SK-N-SH treated with all-trans-retinoic acid at 6 μM for 48 hours (cell line): Measurements from ENCODE around the gene KDM5A.
"Not testable (repeated sequence)": the region's sequence is repeated elsewhere in the genome, so short reads cannot be mapped to it uniquely, and the experiment has no call there.

ENCODE experiments used
- ATAC-seq: fragments of 200-7000 bp; cut with Tn5 transposase; 3 replicates; pipeline ENCODE4 v1.9.1; 2020; ENCODE audit warnings: mild to moderate bottlenecking, moderate library complexity
- CREB5 ChIP-seq: fragments of 250-450 bp; sonication (Bioruptor Pico); IDR thresholded peaks from 2 replicates; pipeline ENCODE4 v1.5.1; 2020; ENCODE audit warnings: low read depth, mild to moderate bottlenecking, moderate library complexity
- CSDC2 ChIP-seq: fragments of 250-450 bp; sonication (Bioruptor Pico); IDR thresholded peaks from 2 replicates; pipeline ENCODE4 v1.5.0; 2020; ENCODE audit warnings: mild to moderate bottlenecking, moderate library complexity
- CSRNP3 ChIP-seq: fragments of 250-450 bp; sonication (Bioruptor Pico); IDR thresholded peaks from 2 replicates; pipeline ENCODE4 v1.5.1; 2021; ENCODE audit warnings: mild to moderate bottlenecking, moderate library complexity
- ESRRG ChIP-seq: fragments of 250-450 bp; sonication (Bioruptor Pico); IDR thresholded peaks from 2 replicates; pipeline ENCODE4 v1.6.1; 2021; ENCODE audit warnings: mild to moderate bottlenecking
- GLIS3 ChIP-seq: fragments of 250-450 bp; sonication (Bioruptor Pico); IDR thresholded peaks from 2 replicates; pipeline ENCODE4 v1.5.0; 2020; ENCODE audit warnings: mild to moderate bottlenecking, moderate library complexity
- OSR1 ChIP-seq: fragments of 250-450 bp; sonication (Bioruptor Pico); IDR thresholded peaks from 2 replicates; pipeline ENCODE4 v1.8.0; 2022; ENCODE audit warnings: moderate library complexity, mild to moderate bottlenecking, inconsistent platforms
- POU6F1 ChIP-seq: fragments of 250-450 bp; sonication (Bioruptor Pico); IDR thresholded peaks from 2 replicates; pipeline ENCODE4 v1.8.0; 2021; ENCODE audit warnings: low read depth, mild to moderate bottlenecking, moderate library complexity, borderline replicate concordance
- PPARA ChIP-seq: fragments of 250-450 bp; sonication (Bioruptor Pico); IDR thresholded peaks from 2 replicates; pipeline ENCODE4 v1.5.0; 2020; ENCODE audit warnings: mild to moderate bottlenecking, borderline replicate concordance
- TCF4 ChIP-seq: fragments of 250-450 bp; sonication (Bioruptor Pico); IDR thresholded peaks from 2 replicates; pipeline ENCODE4 v1.8.0; 2021; ENCODE audit warnings: mild to moderate bottlenecking, moderate library complexity, borderline replicate concordance
- TOX ChIP-seq: fragments of 250-450 bp; sonication (Bioruptor Pico); IDR thresholded peaks from 2 replicates; pipeline ENCODE4 v1.8.0; 2021; ENCODE audit warnings: mild to moderate bottlenecking, moderate library complexity, borderline replicate concordance
- TSHZ2 ChIP-seq: fragments of 250-450 bp; sonication (Bioruptor Pico); IDR thresholded peaks from 2 replicates; pipeline ENCODE4 v1.5.0; 2020; ENCODE audit warnings: mild to moderate bottlenecking, moderate library complexity
- ZC3H10 ChIP-seq: fragments of 250-450 bp; sonication (Bioruptor Pico); IDR thresholded peaks from 2 replicates; pipeline ENCODE4 v1.5.1; 2021; ENCODE audit warnings: mild to moderate bottlenecking, moderate library complexity
- ZFP3 ChIP-seq: fragments of 250-450 bp; sonication (Bioruptor Pico); IDR thresholded peaks from 2 replicates; pipeline ENCODE4 v1.5.0; 2020; ENCODE audit warnings: mild to moderate bottlenecking, moderate library complexity
- ZFP30 ChIP-seq: fragments of 450-650 bp; formaldehyde crosslinking; IDR thresholded peaks from 2 replicates; pipeline ENCODE4 v1.5.0; 2022; ENCODE audit warnings: mild to moderate bottlenecking, moderate library complexity
- ZNF565 ChIP-seq: fragments of 450-650 bp; formaldehyde crosslinking; conservative IDR thresholded peaks from 2 replicates; pipeline ENCODE4 v1.5.0; 2020; ENCODE audit warnings: low read depth, mild to moderate bottlenecking, moderate library complexity
- ZNF70 ChIP-seq: fragments of 450-650 bp; formaldehyde crosslinking; IDR thresholded peaks from 2 replicates; pipeline ENCODE4 v1.5.0; 2020; ENCODE audit warnings: mild to moderate bottlenecking, moderate library complexity
- ZNF8 ChIP-seq: fragments of 450-650 bp; formaldehyde crosslinking; IDR thresholded peaks from 2 replicates; pipeline ENCODE4 v1.5.0; 2020; ENCODE audit warnings: mild to moderate bottlenecking, moderate library complexity

KDM5A gene

GRCh38 chr12:237026-237815, 151.9 kb downstream of the KDM5A start:
- TF ChIP-seq ESRRG (CRISPR knock-in tag) = no peak
- TF ChIP-seq TCF4 = no peak
- TF ChIP-seq PPARA (CRISPR knock-in tag) = no peak
- TF ChIP-seq CSDC2 (CRISPR knock-in tag) = no peak
- TF ChIP-seq TSHZ2 (CRISPR knock-in tag) = no peak
- TF ChIP-seq ZFP30 (CRISPR knock-in tag) = no peak
- TF ChIP-seq ZFP3 = no peak
- no peak for TF ChIP-seq ZC3H10 (CRISPR knock-in tag)
- no peak for TF ChIP-seq CSRNP3 (CRISPR knock-in tag)
- no peak for TF ChIP-seq CREB5 (CRISPR knock-in tag)
- no peak for TF ChIP-seq GLIS3 (CRISPR knock-in tag)
- TF ChIP-seq POU6F1 = no peak
- no peak for TF ChIP-seq OSR1
- no peak for TF ChIP-seq ZNF70 (CRISPR knock-in tag)
- ATAC-seq = no peak

GRCh38 chr12:236445-236844, 152.7 kb downstream of the KDM5A start:
- no peak for TF ChIP-seq TCF4
- no peak for TF ChIP-seq TOX (CRISPR knock-in tag)
- TF ChIP-seq TSHZ2 (CRISPR knock-in tag) = no peak
- no peak for TF ChIP-seq ESRRG (CRISPR knock-in tag)
- no peak for TF ChIP-seq ZNF8 (CRISPR knock-in tag)
- no peak for TF ChIP-seq ZNF565 (CRISPR knock-in tag)
- TF ChIP-seq CSRNP3 (CRISPR knock-in tag) = no peak
- ATAC-seq = no peak

GRCh38 chr12:235967-236366, 153.2 kb downstream of the KDM5A start:
- ATAC-seq = not testable (repeated sequence)
